Measurements from ENCODE around the gene SPRR1A.

DNA sequence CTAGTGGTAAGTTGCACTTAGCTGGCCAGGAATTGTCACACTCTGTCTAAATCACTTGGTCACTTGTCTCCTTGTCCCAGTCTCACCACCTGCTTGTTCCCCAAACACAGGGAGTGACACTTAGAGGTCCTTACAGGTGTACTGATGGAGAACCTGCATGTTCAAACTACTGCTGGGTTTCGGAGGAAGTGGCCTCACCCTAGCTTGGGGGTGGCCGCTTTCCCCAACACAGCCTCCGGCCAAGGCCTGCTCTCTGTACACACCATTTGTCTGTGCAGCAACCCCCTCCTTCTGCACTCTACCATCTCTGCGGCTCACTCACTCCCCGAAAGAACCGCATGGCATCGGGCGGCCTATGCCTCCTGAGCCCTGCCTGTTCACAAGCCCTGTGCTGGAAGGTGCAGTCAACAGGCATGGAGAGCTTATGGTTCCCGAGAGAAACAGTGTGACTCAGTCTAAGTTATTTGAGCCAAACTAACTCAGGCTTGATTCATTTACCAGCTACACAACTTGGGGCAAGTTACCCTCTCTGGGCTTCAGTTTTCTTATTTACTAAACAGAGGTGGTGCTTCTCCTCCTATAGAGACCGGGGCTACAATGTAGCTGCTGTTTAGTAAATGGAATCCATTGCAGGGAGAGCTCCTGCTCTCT, 24.0 kb upstream of the SPRR1A start:
- TF ChIP-seq POLR2A (IDR thresholded peaks at IDR 0.05), result no peak
- TF ChIP-seq, protein P1, sequence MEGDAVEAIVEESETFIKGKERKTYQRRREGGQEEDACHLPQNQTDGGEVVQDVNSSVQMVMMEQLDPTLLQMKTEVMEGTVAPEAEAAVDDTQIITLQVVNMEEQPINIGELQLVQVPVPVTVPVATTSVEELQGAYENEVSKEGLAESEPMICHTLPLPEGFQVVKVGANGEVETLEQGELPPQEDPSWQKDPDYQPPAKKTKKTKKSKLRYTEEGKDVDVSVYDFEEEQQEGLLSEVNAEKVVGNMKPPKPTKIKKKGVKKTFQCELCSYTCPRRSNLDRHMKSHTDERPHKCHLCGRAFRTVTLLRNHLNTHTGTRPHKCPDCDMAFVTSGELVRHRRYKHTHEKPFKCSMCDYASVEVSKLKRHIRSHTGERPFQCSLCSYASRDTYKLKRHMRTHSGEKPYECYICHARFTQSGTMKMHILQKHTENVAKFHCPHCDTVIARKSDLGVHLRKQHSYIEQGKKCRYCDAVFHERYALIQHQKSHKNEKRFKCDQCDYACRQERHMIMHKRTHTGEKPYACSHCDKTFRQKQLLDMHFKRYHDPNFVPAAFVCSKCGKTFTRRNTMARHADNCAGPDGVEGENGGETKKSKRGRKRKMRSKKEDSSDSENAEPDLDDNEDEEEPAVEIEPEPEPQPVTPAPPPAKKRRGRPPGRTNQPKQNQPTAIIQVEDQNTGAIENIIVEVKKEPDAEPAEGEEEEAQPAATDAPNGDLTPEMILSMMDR (IDR thresholded peaks at IDR 0.05), result no peak
